HCT116 (cell line): ENCODE measurements around the gene DHRS7. TPM values are rescaled to one million over a fixed set of nuclear protein-coding genes. Genes with fewer than 3 reads are reported as not detected.

ENCODE experiments used
- ATAC-seq: fragments of 200-7000 bp; cut with Tn5 transposase; 2 replicates; pipeline ENCODE4 v1.9.1; 2020; ENCODE audit warnings: mild to moderate bottlenecking, moderate library complexity
- BruUV-seq: library from RNA; stranded (reverse); fragments of 400-500 nt; replicated peaks from 2 replicates; lab custom pipeline; 2021; lab: Mats Ljungman, UMichigan
- CTCF ChIA-PET: fragments of 300-600 bp; sonication (Branson Sonifier 250); formaldehyde crosslinking; loops from one replicate; lab custom pipeline; 2021; ENCODE audit warnings: antibody characterized with exemption; lab: Charles Lee
- POLR2A ChIA-PET: fragments of 300-600, 350-600 bp; sonication (Branson Sonifier 250); formaldehyde crosslinking; loops from one replicate; lab custom pipeline; 2021; ENCODE audit warnings: antibody characterized with exemption; lab: Charles Lee
- RAD21 ChIA-PET, 2 experiments: fragments of 300-600 bp; sonication (Branson Sonifier 250); formaldehyde crosslinking; loops; one replicate each; lab custom pipeline; 2023; ENCODE audit warnings: low total read pairs in 2 of 2; ENCODE audit not compliant: uncharacterized antibody in 2 of 2, unreplicated experiment in 2 of 2, low non-redundant PET in 1 of 2; lab: Charles Lee
- DNase-seq: peaks from one replicate; pipeline ENCODE4 v3.0.0-alpha.2; 2010; ENCODE audit warnings: low read depth, low spot score
- H2AFZ ChIP-seq: fragments of 200-600 bp; shearing (Covaris generic), sonication (generic); 2 replicates; pipeline ENCODE4 v1.6.1; 2017; ENCODE audit warnings: low read depth, mixed run types, mixed read lengths, antibody characterized with exemption, low read length; ENCODE audit not compliant: poor library complexity, severe bottlenecking
- H3K27ac ChIP-seq: 2 replicates; pipeline ENCODE4 v1.5.1; 2012; ENCODE audit warnings: low read depth, low read length
- H3K27me3 ChIP-seq: fragments of 200-600 bp; sonication (generic); 2 replicates; pipeline ENCODE4 v1.6.1; 2016; ENCODE audit warnings: mixed run types, low read length, mixed read lengths; ENCODE audit not compliant: insufficient read depth
- H3K36me3 ChIP-seq, 2 experiments: fragments of 200-500 bp in 1 of 2; fragments of 200-600 bp in 1 of 2; sonication (Bioruptor generic) in 1 of 2; sonication (generic) in 1 of 2; 2 replicates each; pipeline versions ENCODE4 v1.5.1 to v1.6.1; 2014 to 2016; ENCODE audit warnings: low read length in 2 of 2, inconsistent platforms in 1 of 2, mixed read lengths in 1 of 2, mixed run types in 1 of 2; ENCODE audit not compliant: insufficient read depth in 2 of 2, control insufficient read depth in 1 of 2
- H3K4me1 ChIP-seq, 2 experiments: fragments of 200-600 bp in 1 of 2; sonication (generic) in 1 of 2; 2 replicates each; pipeline versions ENCODE4 v1.5.1 to v1.6.1; 2012 to 2017; ENCODE audit warnings: low read length in 2 of 2, inconsistent platforms in 1 of 2, mild to moderate bottlenecking in 1 of 2, mixed read lengths in 1 of 2, mixed run types in 1 of 2, moderate library complexity in 1 of 2; ENCODE audit not compliant: insufficient read depth in 2 of 2, control insufficient read depth in 1 of 2
- H3K4me2 ChIP-seq: fragments of 200-600 bp; sonication (generic); 2 replicates; pipeline ENCODE4 v1.6.1; 2017; ENCODE audit warnings: mixed run types, low read length, mixed read lengths
- H3K4me3 ChIP-seq, 2 experiments: fragments of 200-600 bp in 1 of 2; sonication (generic) in 1 of 2; replicated peaks in 1 of 2; 2 replicates each; pipeline ENCODE4 v1.5.1; 2011 to 2016; ENCODE audit warnings: low read length in 2 of 2, control low read depth in 1 of 2, low read depth in 1 of 2, mild to moderate bottlenecking in 1 of 2, mixed read lengths in 1 of 2, mixed run types in 1 of 2
- H3K79me2 ChIP-seq: fragments of 200-600 bp; sonication (generic); 2 replicates; pipeline ENCODE4 v1.6.1; 2017; ENCODE audit warnings: mild to moderate bottlenecking, mixed run types, low read length, moderate library complexity, mixed read lengths; ENCODE audit not compliant: insufficient read depth
- H3K9ac ChIP-seq: fragments of 200-600 bp; sonication (generic); 2 replicates; pipeline ENCODE4 v1.6.1; 2016; ENCODE audit warnings: low read length, mixed read lengths
- H3K9me2 ChIP-seq: fragments of 200-600 bp; sonication (generic), shearing (Covaris generic); 2 replicates; pipeline ENCODE4 v1.6.1; 2017; ENCODE audit warnings: mixed run types, mild to moderate bottlenecking, moderate library complexity; ENCODE audit not compliant: insufficient read depth
- H3K9me3 ChIP-seq, 2 experiments: fragments of 200-500 bp in 1 of 2; fragments of 200-600 bp in 1 of 2; sonication (Bioruptor generic) in 1 of 2; sonication (generic) in 1 of 2; 2 replicates each; pipeline ENCODE4 v1.6.1; 2014 to 2017; ENCODE audit warnings: low read length in 2 of 2, mixed read lengths in 2 of 2, inconsistent platforms in 1 of 2, low read depth in 1 of 2, mild to moderate bottlenecking in 1 of 2, mixed run types in 1 of 2, moderate library complexity in 1 of 2; ENCODE audit not compliant: control insufficient read depth in 1 of 2, insufficient read depth in 1 of 2
- H4K20me1 ChIP-seq: fragments of 200-600 bp; sonication (generic), shearing (Covaris generic); 2 replicates; pipeline ENCODE4 v1.6.1; 2017; ENCODE audit warnings: mixed run types, mild to moderate bottlenecking, moderate library complexity; ENCODE audit not compliant: insufficient read depth
- EGR1 ChIP-seq: IDR thresholded peaks from 2 replicates; pipeline ENCODE4 v1.6.1; 2012; ENCODE audit warnings: low read depth
- ELF1 ChIP-seq: IDR thresholded peaks from 2 replicates; pipeline ENCODE4 v1.6.1; 2012; ENCODE audit warnings: low read depth, borderline replicate concordance
- EZH2 ChIP-seq: fragments of 200-600 bp; sonication (generic); IDR thresholded peaks from 2 replicates; pipeline ENCODE4 v1.6.1; 2017; ENCODE audit warnings: antibody characterized with exemption, mixed run types
- EZH2phosphoT487 ChIP-seq: fragments of 200-600 bp; IDR thresholded peaks from 2 replicates; pipeline ENCODE4 v1.6.1; 2018; ENCODE audit warnings: antibody characterized with exemption, borderline replicate concordance
- FOSL1 ChIP-seq: IDR thresholded peaks from 2 replicates; pipeline ENCODE4 v1.6.1; 2012; ENCODE audit warnings: low read depth
- JUND ChIP-seq: IDR thresholded peaks from 2 replicates; pipeline ENCODE4 v1.6.1; 2012
- POLR2A ChIP-seq: IDR thresholded peaks from 2 replicates; pipeline ENCODE4 v1.7.0; 2011; ENCODE audit warnings: borderline replicate concordance; ENCODE audit not compliant: insufficient read depth, insufficient read length; ENCODE audit errors: extremely low read depth
- POLR2AphosphoS5 ChIP-seq: IDR thresholded peaks from 2 replicates; pipeline ENCODE4 v1.6.1; 2011; ENCODE audit warnings: mild to moderate bottlenecking, low read depth, low read length, moderate library complexity
- RAD21 ChIP-seq: IDR thresholded peaks from 2 replicates; pipeline ENCODE4 v1.6.1; 2012; ENCODE audit warnings: low read depth, mild to moderate bottlenecking
- SIN3A ChIP-seq: IDR thresholded peaks from 2 replicates; pipeline ENCODE4 v1.6.1; 2012; ENCODE audit warnings: low read depth
- SRF ChIP-seq: IDR thresholded peaks from 2 replicates; pipeline ENCODE4 v1.6.1; 2012; ENCODE audit warnings: low read depth
- TCF7L2 ChIP-seq: IDR thresholded peaks from 2 replicates; pipeline ENCODE4 v1.7.0; 2011; ENCODE audit warnings: borderline replicate concordance, inconsistent platforms; ENCODE audit not compliant: insufficient read depth, insufficient read length; ENCODE audit errors: extremely low read depth
- YY1 ChIP-seq: IDR thresholded peaks from 2 replicates; pipeline ENCODE4 v1.6.1; 2011; ENCODE audit warnings: low read length, low read depth, moderate library complexity, mild to moderate bottlenecking; ENCODE audit not compliant: insufficient replicate concordance; ENCODE audit errors: extremely low read depth
- ZFX ChIP-seq: fragments of 450-650 bp; IDR thresholded peaks from 2 replicates; pipeline ENCODE4 v1.6.1; 2017
- ZNF274 ChIP-seq: fragments of 200-500 bp; sonication (Bioruptor generic); IDR thresholded peaks from 2 replicates; pipeline ENCODE4 v1.6.1; 2014; ENCODE audit warnings: mild to moderate bottlenecking, low read depth, low read length, inconsistent platforms
- intact Hi-C: fragments of 100-400 bp; cut with micrococcal nuclease; formaldehyde crosslinking; loops from 2 replicates; pipeline ENCODE4 v1.10.0; 2022
- total RNA-seq: library from RNA; stranded (reverse); gene quantifications from one replicate; pipeline ENCODE4 v1.2.1, GENCODE V29; 2021; ENCODE audit not compliant: unreplicated experiment
- TF ChIP-seq, protein P1 (sequence below): IDR thresholded peaks from 2 replicates; pipeline ENCODE4 v1.6.1; 2011; ENCODE audit warnings: mild to moderate bottlenecking, low read length, moderate library complexity; ENCODE audit not compliant: insufficient replicate concordance; ENCODE audit errors: extremely low read depth

DHRS7 gene
- total RNA-seq, 1 experiment from 2014 or later, result 43.8 TPM

DNA sequence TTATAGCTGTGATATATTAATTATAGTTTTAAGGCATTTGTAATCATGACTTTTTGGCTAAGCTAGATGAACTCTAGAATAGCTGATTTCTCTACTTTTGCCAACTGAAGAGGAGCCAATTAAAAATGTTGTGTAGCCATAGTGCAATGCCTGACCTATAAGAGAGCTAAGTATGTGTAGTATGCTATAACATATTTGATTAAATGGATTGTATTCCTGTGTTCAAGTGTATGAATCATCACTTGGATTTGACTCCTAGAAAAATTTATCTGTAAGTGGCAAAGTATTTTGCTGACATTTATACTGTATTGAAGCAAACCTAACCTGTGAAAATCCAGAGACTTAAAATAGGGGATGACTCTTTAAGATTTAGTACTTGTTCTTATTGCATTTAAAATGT is 39.3 kb downstream of the DHRS7 start:
- RAD21 ChIA-PET, result no interaction called here
- ATAC-seq (no peak), DNase-seq (no peak)
- Histone ChIP-seq H3K4me3 (no peak overlapping the region), H3K9me3 (no peaks in the 10 kb centered on the region), H3K27me3 (no peaks in the 10 kb centered on the region), H3K9ac (no peak overlapping the region), H3K36me3 (peaks cover 28 to 36% of the 10 kb centered on the region in 2 experiments), H2AFZ (no peak overlapping the region), H3K4me2 (no peak overlapping the region), H3K4me1 (no peaks in the 10 kb centered on the region), H3K9me2 (no peaks in the 10 kb centered on the region), H3K27ac (no peak overlapping the region), H4K20me1 (no peaks in the 10 kb centered on the region), H3K79me2 (no peaks in the 10 kb centered on the region)
- BruUV-seq, result no TSS peak
- no peak for TF ChIP-seq SRF
- no peak for TF ChIP-seq ZFX
- no peak for TF ChIP-seq POLR2AphosphoS5
- no peak for TF ChIP-seq RAD21
- TF ChIP-seq EGR1, result no peak
- no peak for TF ChIP-seq ELF1
- TF ChIP-seq TCF7L2, result no peak
- TF ChIP-seq SIN3A, result no peak
- TF ChIP-seq ZNF274, result no peak
- no peak for TF ChIP-seq EZH2
- TF ChIP-seq FOSL1, result no peak
- no peak for TF ChIP-seq YY1
- no peak for TF ChIP-seq JUND
- TF ChIP-seq, protein P1, sequence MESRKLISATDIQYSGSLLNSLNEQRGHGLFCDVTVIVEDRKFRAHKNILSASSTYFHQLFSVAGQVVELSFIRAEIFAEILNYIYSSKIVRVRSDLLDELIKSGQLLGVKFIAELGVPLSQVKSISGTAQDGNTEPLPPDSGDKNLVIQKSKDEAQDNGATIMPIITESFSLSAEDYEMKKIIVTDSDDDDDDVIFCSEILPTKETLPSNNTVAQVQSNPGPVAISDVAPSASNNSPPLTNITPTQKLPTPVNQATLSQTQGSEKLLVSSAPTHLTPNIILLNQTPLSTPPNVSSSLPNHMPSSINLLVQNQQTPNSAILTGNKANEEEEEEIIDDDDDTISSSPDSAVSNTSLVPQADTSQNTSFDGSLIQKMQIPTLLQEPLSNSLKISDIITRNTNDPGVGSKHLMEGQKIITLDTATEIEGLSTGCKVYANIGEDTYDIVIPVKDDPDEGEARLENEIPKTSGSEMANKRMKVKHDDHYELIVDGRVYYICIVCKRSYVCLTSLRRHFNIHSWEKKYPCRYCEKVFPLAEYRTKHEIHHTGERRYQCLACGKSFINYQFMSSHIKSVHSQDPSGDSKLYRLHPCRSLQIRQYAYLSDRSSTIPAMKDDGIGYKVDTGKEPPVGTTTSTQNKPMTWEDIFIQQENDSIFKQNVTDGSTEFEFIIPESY, result no peak
- no peak for TF ChIP-seq EZH2phosphoT487
- no peak for TF ChIP-seq POLR2A
- POLR2A ChIA-PET, result no interaction called here
- CTCF ChIA-PET, result no interaction called here
- intact Hi-C loops, result no loop called here
